DMS79 (cell line): ENCODE data around the gene ABCA8.

ENCODE experiments used
- DNase-seq: peaks from one replicate; lab custom pipeline; 2025; lab: John Stamatoyannopoulos, UW

The ABCA8 gene

GRCh38 chr17:68943123-68943811 lies 11.9 kb downstream of the ABCA8 start:
- DNase-seq = no peak

- DNase-seq = no peak
These were observed 12.8 kb downstream of the ABCA8 start for GRCh38 chr17:68942389-68942788.

GRCh38 chr17:68941761-68942160 lies 13.4 kb downstream of the ABCA8 start:
- no peak for DNase-seq

- no peak for DNase-seq
These were observed 16.0 kb downstream of the ABCA8 start for GRCh38 chr17:68939195-68939594.

DNA sequence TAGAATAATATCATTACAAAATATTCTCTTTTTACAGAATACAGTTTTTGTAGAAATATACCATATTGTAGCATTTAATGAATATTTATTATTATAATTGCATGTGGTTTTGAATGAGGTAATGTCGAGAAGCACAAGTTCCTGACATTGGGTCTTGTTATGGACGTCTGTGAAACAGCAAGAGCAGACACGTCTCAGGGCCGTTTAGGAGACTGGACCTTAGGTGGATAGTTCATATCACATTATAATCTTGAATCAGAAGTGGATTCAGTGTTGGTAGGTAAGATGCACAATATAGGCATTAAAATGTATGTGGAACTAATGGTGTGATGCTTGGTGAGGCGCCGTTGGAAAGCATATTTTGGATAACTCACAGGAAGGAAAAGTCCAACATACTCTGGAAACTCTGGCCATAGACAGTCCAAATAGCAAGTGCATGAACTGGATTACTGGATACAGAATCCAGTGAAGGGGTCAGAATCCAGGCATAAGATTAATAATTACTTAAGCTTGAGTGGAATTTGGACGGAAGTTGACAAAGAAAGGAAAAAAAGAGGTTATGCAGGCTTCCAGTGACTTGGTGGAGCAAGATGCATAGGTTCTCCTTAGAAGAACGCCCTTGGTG lies 17.2 kb downstream of the ABCA8 start:
- DNase-seq = no peak

DNA sequence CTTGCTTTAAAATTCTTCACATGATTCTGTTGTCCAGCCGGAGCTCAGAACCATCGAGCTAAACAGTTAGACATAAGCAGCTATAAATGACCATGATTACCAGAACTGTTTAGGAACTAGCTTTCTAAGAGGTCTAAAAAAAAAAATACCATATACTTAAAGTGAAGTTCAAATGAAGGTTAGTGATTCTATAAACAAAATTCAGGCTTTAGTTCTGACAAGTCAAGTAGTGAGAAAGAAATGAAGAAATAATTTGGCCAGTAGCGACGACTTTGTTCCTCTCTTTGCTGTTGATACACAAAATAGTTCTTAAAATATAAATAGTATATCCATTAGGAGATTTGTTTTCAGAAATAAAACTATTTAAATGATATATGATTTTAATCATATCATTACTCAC lies 27.7 kb downstream of the ABCA8 start:
- DNase-seq = no peak

- DNase-seq = no peak
These were observed 30.1 kb downstream of the ABCA8 start for GRCh38 chr17:68924793-68925720.

DNA sequence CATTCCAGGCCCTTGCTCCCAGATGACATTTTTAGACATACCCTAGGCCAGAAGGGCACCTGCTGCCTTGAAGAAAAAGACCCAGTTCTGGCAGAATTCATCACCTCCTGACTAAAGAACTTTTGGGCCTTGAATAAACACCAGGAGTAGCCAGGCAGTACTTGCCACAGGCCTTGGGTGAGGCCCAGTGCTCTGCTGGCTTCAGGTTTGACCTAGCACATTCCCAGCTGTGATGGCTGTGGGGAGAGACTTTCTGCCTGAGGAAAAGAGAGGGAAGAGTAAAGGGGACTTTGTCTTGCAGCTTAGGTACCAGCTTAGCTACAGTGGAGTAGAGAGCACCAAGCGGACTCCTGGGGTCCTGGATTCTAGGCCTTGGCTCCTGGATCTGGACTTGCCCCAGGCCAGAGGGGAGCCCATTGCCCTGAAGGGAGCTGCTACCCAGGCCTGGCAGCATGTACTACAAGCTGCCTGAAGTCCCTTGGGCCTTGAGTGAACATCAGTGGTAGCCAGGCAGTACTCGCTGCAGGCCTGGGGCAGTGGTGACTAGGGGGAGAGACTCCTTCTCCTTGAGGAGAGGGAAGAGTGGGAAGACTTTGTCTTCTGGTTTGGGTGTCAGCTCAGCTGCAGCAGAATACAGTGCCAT lies 44.3 kb downstream of the ABCA8 start:
- DNase-seq = no peak

DNA sequence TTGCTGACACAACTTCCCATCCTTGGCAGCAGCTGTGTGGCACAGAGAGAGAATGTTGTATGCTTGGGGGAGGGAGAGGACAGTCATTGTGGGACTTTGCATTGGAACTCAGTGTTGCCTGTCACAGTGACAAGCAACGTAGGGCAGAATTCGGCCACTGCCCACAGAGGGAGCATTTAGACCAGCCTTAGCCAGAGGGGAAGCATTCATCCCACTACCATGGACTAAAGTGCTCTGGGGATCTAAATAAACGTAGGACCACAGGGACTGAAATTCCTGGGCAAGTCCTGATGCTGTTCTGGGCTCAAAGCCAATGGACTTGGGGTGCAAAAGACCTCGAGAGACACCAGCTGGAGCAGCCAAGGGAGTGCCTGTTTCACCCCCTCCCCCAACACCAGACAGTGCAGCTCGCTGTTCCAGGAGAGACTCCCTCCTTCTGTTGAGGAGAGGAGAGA lies 44.9 kb downstream of the ABCA8 start:
- DNase-seq = no peak

DNA sequence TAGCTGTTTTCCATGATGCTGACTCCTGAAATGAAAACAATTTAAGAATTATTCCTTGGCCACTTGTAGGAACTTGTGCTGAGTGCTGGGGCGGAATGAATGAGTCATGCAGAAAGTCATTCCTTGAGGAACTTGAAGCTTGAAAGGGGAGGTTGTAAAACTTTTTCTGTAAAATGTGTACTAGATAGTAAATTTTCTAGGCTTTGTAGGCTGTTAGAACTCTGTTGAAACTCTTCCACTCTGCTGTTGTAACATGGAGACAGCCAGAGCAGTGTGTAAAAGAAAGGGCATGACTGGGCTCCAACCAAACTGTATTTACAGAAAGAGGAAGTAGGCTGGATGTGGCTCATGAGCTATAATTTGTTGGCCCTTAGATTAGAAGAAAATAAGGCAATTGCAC lies 46.1 kb downstream of the ABCA8 start:
- DNase-seq = no peak

- no peak for DNase-seq
These were observed 47.1 kb downstream of the ABCA8 start for GRCh38 chr17:68908045-68908444.

DNA sequence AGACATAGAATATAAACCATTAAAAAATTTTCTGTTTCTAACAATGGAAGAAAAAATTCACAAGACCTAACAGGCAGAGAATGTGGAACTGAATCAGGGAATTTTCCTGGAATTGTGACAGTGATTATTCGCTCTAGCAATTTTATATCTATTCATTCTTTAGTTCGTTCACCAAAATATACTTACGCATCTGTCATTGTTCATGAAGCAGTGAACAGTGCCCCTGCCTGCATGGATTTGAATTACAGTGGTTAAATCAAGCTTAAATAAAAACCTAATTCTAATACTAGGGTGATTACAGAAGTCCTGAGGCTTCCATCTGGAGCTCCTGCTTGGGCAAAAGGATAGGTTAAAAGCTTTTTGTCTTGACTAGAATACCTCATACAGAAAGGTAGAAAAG lies 48.6 kb downstream of the ABCA8 start:
- DNase-seq = no peak

GRCh38 chr17:68903286-68903685 lies 51.9 kb downstream of the ABCA8 start:
- no peak for DNase-seq

DNA sequence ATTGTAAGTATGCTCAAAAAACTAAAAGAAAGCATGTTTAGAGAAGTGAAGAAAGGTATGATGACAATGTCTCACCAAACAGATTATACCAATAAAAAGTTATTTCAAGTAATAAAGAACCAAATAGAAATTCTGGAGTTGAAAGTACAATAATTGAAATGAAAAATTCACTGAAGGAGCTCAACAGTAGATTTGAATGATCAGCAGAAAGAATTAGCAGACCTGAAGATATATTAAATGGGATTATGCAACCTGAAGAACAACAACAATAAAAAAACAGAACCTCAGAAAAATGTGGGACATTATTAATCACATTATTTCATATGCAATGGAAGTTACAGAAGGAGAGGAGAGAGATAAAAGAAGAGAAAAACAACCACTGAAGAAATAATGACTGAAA lies 57.6 kb downstream of the ABCA8 start:
- no peak for DNase-seq

DNA sequence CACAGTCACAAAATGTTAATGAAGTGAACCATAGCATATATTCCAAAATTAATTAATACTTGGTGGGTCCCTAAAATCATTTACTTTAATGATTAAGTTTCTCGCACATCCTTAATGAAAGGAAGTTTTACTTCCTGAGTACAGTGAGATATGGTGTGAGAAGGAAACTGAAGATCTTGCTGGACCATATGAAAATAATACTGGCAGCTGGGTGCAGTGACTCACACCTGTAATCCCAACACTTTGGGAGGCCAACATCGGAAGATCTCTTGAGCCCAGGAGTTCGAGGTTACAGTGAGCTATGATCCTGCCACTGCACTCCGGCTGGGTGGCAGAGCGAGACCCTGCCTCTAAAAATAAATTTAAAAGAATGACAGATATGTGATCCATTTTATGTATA lies 62.5 kb downstream of the ABCA8 start:
- DNase-seq = no peak

- DNase-seq = no peak
These were observed 63.0 kb downstream of the ABCA8 start for GRCh38 chr17:68892193-68892592.

- DNase-seq = no peak
These were observed 68.8 kb downstream of the ABCA8 start for GRCh38 chr17:68886401-68886800.

GRCh38 chr17:68884888-68885287 lies 70.3 kb downstream of the ABCA8 start:
- no peak for DNase-seq

DNA sequence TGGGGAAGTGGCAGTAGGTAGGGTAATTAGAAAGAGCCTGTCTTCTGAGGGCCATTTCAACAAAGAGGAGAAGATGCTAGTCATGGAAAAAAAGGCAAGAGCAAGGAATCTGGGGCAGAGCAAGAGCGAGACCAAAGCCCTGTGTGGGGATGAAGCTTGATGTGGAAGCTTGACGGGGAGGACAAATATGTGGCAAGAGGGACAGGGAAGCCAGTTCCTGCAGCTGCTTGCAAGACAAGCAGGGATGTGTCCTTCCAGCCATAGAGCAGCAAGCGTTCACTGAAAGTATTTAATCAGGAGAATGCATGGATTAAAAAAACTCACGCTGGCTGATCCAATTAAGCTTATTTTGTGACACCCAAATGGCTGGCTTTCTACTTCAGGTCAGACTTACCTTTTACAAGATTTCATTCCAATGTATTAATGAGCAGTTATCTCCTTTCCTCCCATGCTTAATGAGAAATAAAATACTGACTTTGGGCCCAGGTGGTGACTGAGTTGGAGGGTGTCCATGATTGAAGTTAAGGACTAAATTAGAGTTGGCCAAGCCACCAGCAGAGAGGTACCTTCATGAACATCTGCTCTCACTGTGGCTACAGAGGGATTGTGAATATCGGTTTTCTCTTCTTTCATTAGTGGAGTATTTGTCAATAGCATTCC lies 76.8 kb downstream of the ABCA8 start:
- no peak for DNase-seq

DNA sequence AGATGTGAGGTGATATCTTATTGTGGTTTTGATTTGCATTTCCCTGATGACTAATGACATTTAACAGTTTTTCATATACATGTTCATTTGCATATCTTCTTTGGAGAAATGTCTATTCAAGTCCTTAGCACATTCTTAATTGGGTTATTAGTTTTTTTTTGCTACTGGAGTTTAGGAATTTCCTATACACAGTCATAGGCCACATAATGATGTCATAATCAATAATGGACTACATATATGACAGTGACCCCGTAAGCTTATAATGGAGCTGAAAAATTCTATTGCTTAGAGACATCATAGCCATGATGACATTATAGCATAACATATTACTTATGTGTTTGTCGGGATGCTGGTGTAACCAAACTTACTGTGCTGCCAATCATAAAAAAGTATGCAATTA lies 83.7 kb downstream of the ABCA8 start:
- no peak for DNase-seq

GRCh38 chr17:68870976-68871375 lies 84.2 kb downstream of the ABCA8 start:
- no peak for DNase-seq
